Loucy (cell line): Measurements from ENCODE around the gene DUSP9.

Source experiments
- H2AFZ ChIP-seq: fragments of 200-600 bp; sonication (generic); 2 replicates; pipeline ENCODE4 v1.6.0; 2016; ENCODE audit warnings: antibody characterized with exemption, mild to moderate bottlenecking, low read length, moderate library complexity
- H3F3A ChIP-seq: fragments of 200-600 bp; 2 replicates; pipeline ENCODE4 v1.6.0; 2016; ENCODE audit warnings: antibody characterized with exemption, low read depth, mild to moderate bottlenecking
- H3K27me3 ChIP-seq: fragments of 200-600 bp; sonication (generic); 2 replicates; pipeline ENCODE4 v1.6.1; 2014; ENCODE audit warnings: low read length, mild to moderate bottlenecking; ENCODE audit not compliant: insufficient read depth, poor library complexity, severe bottlenecking
- H3K36me3 ChIP-seq: fragments of 200-600 bp; sonication (generic); 2 replicates; pipeline ENCODE4 v1.6.1; 2016; ENCODE audit warnings: low read length; ENCODE audit not compliant: insufficient read depth
- H3K4me1 ChIP-seq: fragments of 200-600 bp; sonication (generic); 2 replicates; pipeline ENCODE4 v1.5.1; 2014; ENCODE audit warnings: low read length, mild to moderate bottlenecking; ENCODE audit not compliant: insufficient read depth, poor library complexity, severe bottlenecking
- H3K4me2 ChIP-seq: fragments of 200-600 bp; sonication (generic); 2 replicates; pipeline ENCODE4 v1.6.0; 2014; ENCODE audit warnings: antibody characterized with exemption, low read length, low read depth, mild to moderate bottlenecking; ENCODE audit not compliant: poor library complexity, severe bottlenecking
- H3K4me3 ChIP-seq: fragments of 200-600 bp; sonication (generic); 2 replicates; pipeline ENCODE4 v1.5.1; 2014; ENCODE audit warnings: low read length, mild to moderate bottlenecking, mixed read lengths; ENCODE audit not compliant: poor library complexity, severe bottlenecking
- H3K79me2 ChIP-seq: fragments of 200-600 bp; sonication (generic); 2 replicates; pipeline ENCODE4 v1.6.1; 2014; ENCODE audit warnings: low read length; ENCODE audit not compliant: insufficient read depth
- H3K9ac ChIP-seq: fragments of 200-600 bp; sonication (generic); 2 replicates; pipeline ENCODE4 v1.6.0; 2014; ENCODE audit warnings: mild to moderate bottlenecking, low read depth, low read length, moderate library complexity; ENCODE audit not compliant: poor library complexity, severe bottlenecking
- H3K9me2 ChIP-seq: fragments of 200-600 bp; sonication (generic); replicated peaks from 2 replicates; pipeline ENCODE4 v1.6.1; 2016; ENCODE audit warnings: low read depth, low read length, mixed read lengths
- H3K9me3 ChIP-seq: fragments of 200-600 bp; sonication (generic); 2 replicates; pipeline ENCODE4 v1.6.1; 2014; ENCODE audit warnings: mild to moderate bottlenecking, antibody characterized with exemption, low read length, low read depth; ENCODE audit not compliant: insufficient read depth
- H4K20me1 ChIP-seq: fragments of 200-600 bp; sonication (generic); 2 replicates; pipeline ENCODE4 v1.6.0; 2014; ENCODE audit warnings: antibody characterized with exemption, low read length, mild to moderate bottlenecking; ENCODE audit not compliant: insufficient read depth, poor library complexity, severe bottlenecking
- CTCF ChIP-seq: fragments of 200-600 bp; sonication (generic); conservative IDR thresholded peaks from 2 replicates; pipeline ENCODE4 v1.5.1; 2014; ENCODE audit warnings: mild to moderate bottlenecking, antibody characterized with exemption, low read length
- EZH2phosphoT487 ChIP-seq: fragments of 200-600 bp; IDR thresholded peaks from 2 replicates; pipeline ENCODE4 v1.6.1; 2018; ENCODE audit warnings: antibody characterized with exemption, mild to moderate bottlenecking, moderate library complexity, borderline replicate concordance

Gene DUSP9

GRCh38 chrX:153634832-153635231 is 12.2 kb upstream of the DUSP9 start:
- Histone ChIP-seq H3K4me3 (no peak overlapping the region), H2AFZ (no peak overlapping the region), H3K9ac (no peak overlapping the region), H3K4me2 (no peak overlapping the region), H3F3A (no peaks in the 10 kb centered on the region), H4K20me1 (no peaks in the 10 kb centered on the region), H3K36me3 (no peaks in the 10 kb centered on the region), H3K9me3 (no peaks in the 10 kb centered on the region), H3K9me2 (no peaks in the 10 kb centered on the region), H3K4me1 (no peaks in the 10 kb centered on the region), H3K79me2 (no peaks in the 10 kb centered on the region), H3K27me3 (no peaks in the 10 kb centered on the region)
- TF ChIP-seq EZH2phosphoT487 (no peak), CTCF (no peak)

GRCh38 chrX:153635388-153635787 is 11.6 kb upstream of the DUSP9 start:
- no peaks in the 10 kb centered on the region for H3K9me3 ChIP-seq
- H3K4me2 ChIP-seq: no peak overlapping the region

GRCh38 chrX:153635788-153636668 is 11.0 kb upstream of the DUSP9 start:
- TF ChIP-seq CTCF (peak; percentile 62), EZH2phosphoT487 (no peak)
- no peak overlapping the region for H3K9ac ChIP-seq
- no peaks in the 10 kb centered on the region for H3F3A ChIP-seq
- H3K4me2 ChIP-seq: no peak overlapping the region
- H3K79me2 ChIP-seq: no peaks in the 10 kb centered on the region
- H2AFZ ChIP-seq: no peak overlapping the region
- H3K36me3 ChIP-seq: no peaks in the 10 kb centered on the region
- H3K27me3 ChIP-seq: no peaks in the 10 kb centered on the region
- no peak overlapping the region for H3K4me3 ChIP-seq
- H3K4me1 ChIP-seq: no peaks in the 10 kb centered on the region
- H3K9me3 ChIP-seq: no peaks in the 10 kb centered on the region
- H4K20me1 ChIP-seq: no peaks in the 10 kb centered on the region
- no peaks in the 10 kb centered on the region for H3K9me2 ChIP-seq

More at GRCh38 chrX:153635388-153635787, 11.6 kb upstream of the DUSP9 start:
- Histone ChIP-seq H4K20me1 (no peaks in the 10 kb centered on the region), H3K27me3 (no peaks in the 10 kb centered on the region), H2AFZ (no peak overlapping the region), H3K9ac (no peak overlapping the region), H3F3A (no peaks in the 10 kb centered on the region), H3K36me3 (no peaks in the 10 kb centered on the region), H3K79me2 (no peaks in the 10 kb centered on the region), H3K4me3 (no peak overlapping the region), H3K4me1 (no peaks in the 10 kb centered on the region), H3K9me2 (no peaks in the 10 kb centered on the region)
- TF ChIP-seq CTCF (no peak), EZH2phosphoT487 (no peak)
